Nephron progenitor cell (in vitro differentiated cells): Measurements from ENCODE around the gene SORCS2.

Experiments used
- DNase-seq: peaks from one replicate; pipeline ENCODE4 v3.0.0; 2021
- H3K27ac Mint-ChIP-seq: 2 replicates; pipeline ENCODE4 v1.8.0; 2021; ENCODE audit warnings: mild to moderate bottlenecking, moderate library complexity, mixed read lengths
- H3K27me3 Mint-ChIP-seq: 2 replicates; pipeline ENCODE4 v1.8.0; 2021; ENCODE audit warnings: mild to moderate bottlenecking, low read depth, mixed read lengths; ENCODE audit not compliant: poor library complexity
- H3K36me3 Mint-ChIP-seq: 2 replicates; pipeline ENCODE4 v1.8.0; 2021; ENCODE audit warnings: low read depth, mixed read lengths
- H3K4me1 Mint-ChIP-seq: 2 replicates; pipeline ENCODE4 v1.8.0; 2021; ENCODE audit warnings: mixed read lengths
- H3K4me3 Mint-ChIP-seq: 2 replicates; pipeline ENCODE4 v1.8.0; 2021; ENCODE audit warnings: mild to moderate bottlenecking, moderate library complexity, mixed read lengths
- H3K9me3 Mint-ChIP-seq: 2 replicates; pipeline ENCODE4 v1.8.0; 2021; ENCODE audit warnings: mild to moderate bottlenecking, moderate library complexity, mixed read lengths
- CTCF ChIP-seq: fragments of 200-600 bp; sonication (generic); IDR thresholded peaks from 2 replicates; pipeline ENCODE4 v1.5.0; 2021; ENCODE audit warnings: antibody characterized with exemption

Gene SORCS2

GRCh38 chr4:7235030-7235380 is 42.7 kb downstream of the SORCS2 start:
- Mint-ChIP-seq H3K4me3 (no peak overlapping the region), H3K36me3 (no peaks in the 10 kb centered on the region), H3K4me1 (peaks cover 19% of the 10 kb centered on the region), H3K27ac (no peak overlapping the region), H3K27me3 (peaks cover 6% of the 10 kb centered on the region), H3K9me3 (no peaks in the 10 kb centered on the region)
- no peak for TF ChIP-seq CTCF
- DNase-seq, result no peak

GRCh38 chr4:7236847-7237246 is 44.5 kb downstream of the SORCS2 start:
- no peak for DNase-seq
- H3K27ac Mint-ChIP-seq, result no peak overlapping the region
- peaks cover 6% of the 10 kb centered on the region for H3K27me3 Mint-ChIP-seq
- no peak overlapping the region for H3K4me3 Mint-ChIP-seq
- H3K36me3 Mint-ChIP-seq, result no peaks in the 10 kb centered on the region
- H3K4me1 Mint-ChIP-seq, result peaks cover 33% of the 10 kb centered on the region
- no peaks in the 10 kb centered on the region for H3K9me3 Mint-ChIP-seq
- no peak for TF ChIP-seq CTCF

- H3K27ac Mint-ChIP-seq, result no peak overlapping the region
- TF ChIP-seq CTCF, result no peak
- H3K36me3 Mint-ChIP-seq, result no peaks in the 10 kb centered on the region
- peaks cover 6% of the 10 kb centered on the region for H3K27me3 Mint-ChIP-seq
- no peaks in the 10 kb centered on the region for H3K9me3 Mint-ChIP-seq
- no peak overlapping the region for H3K4me3 Mint-ChIP-seq
- peaks cover 37% of the 10 kb centered on the region for H3K4me1 Mint-ChIP-seq
- no peak for DNase-seq
These were observed 45.5 kb downstream of the SORCS2 start for GRCh38 chr4:7237873-7238272.

- Mint-ChIP-seq H3K4me3 (no peak overlapping the region), H3K36me3 (no peaks in the 10 kb centered on the region)
These were observed 46.1 kb downstream of the SORCS2 start for GRCh38 chr4:7238300-7238960.

GRCh38 chr4:7239101-7239820 is 46.9 kb downstream of the SORCS2 start:
- peaks cover 6% of the 10 kb centered on the region for H3K27me3 Mint-ChIP-seq
- no peaks in the 10 kb centered on the region for H3K36me3 Mint-ChIP-seq
- no peak for DNase-seq
- no peaks in the 10 kb centered on the region for H3K9me3 Mint-ChIP-seq
- no peak for TF ChIP-seq CTCF
- no peak overlapping the region for H3K4me3 Mint-ChIP-seq
- peak overlapping the region; percentile 44 for H3K27ac Mint-ChIP-seq
- H3K4me1 Mint-ChIP-seq, result peaks cover 41% of the 10 kb centered on the region

More at GRCh38 chr4:7238300-7238960, 46.1 kb downstream of the SORCS2 start:
- Mint-ChIP-seq H3K27me3 (peaks cover 6% of the 10 kb centered on the region), H3K4me1 (peaks cover 41% of the 10 kb centered on the region), H3K27ac (no peak overlapping the region), H3K9me3 (no peaks in the 10 kb centered on the region)
- DNase-seq, result no peak
- no peak for TF ChIP-seq CTCF

- H3K9me3 Mint-ChIP-seq, result no peaks in the 10 kb centered on the region
- peaks cover 41% of the 10 kb centered on the region for H3K4me1 Mint-ChIP-seq
- peak overlapping the region; percentile 54 for H3K27ac Mint-ChIP-seq
- no peak for TF ChIP-seq CTCF
- DNase-seq, result no peak
- H3K36me3 Mint-ChIP-seq, result no peaks in the 10 kb centered on the region
- peaks cover 6% of the 10 kb centered on the region for H3K27me3 Mint-ChIP-seq
- no peak overlapping the region for H3K4me3 Mint-ChIP-seq
These were observed 47.5 kb downstream of the SORCS2 start for GRCh38 chr4:7239844-7240243.
